ENCODE results near the gene PRRX2. TPM values are rescaled to one million over a fixed set of nuclear protein-coding genes. Genes with fewer than 3 reads are reported as not detected.
A peak's percentile ranks its signal among the peaks of the same experiment; 100 is the strongest.

PRRX2 gene
- total and polyA plus RNA-seq, 9 of the 15 experiments (the other 6 are each of a cell fraction or from before 2014, with no cell fraction given), result 0.21 TPM; not detected in 8

GRCh38 chr9:129685220-129685932 is 19.9 kb downstream of the PRRX2 start:
- no peak overlapping the region for H3K27ac ChIP-seq (ENCODE audit: extremely low read depth, low read depth, low read length)
- H3K79me2 ChIP-seq (ENCODE audit: control insufficient read depth, insufficient read depth, low read length), result no peaks in the 10 kb centered on the region
- ATAC-seq (no peak), FAIRE-seq (no peak), DNase-seq (ENCODE audit: extremely low read depth in 1 of 4, low spot score in 3 of 4) (no peak)
- peaks cover 7% of the 10 kb centered on the region for H3K9me1 ChIP-seq (ENCODE audit: control insufficient read depth, insufficient read depth, low read length)
- H3K36me3 ChIP-seq (ENCODE audit: control insufficient read depth, insufficient read depth, low read length), result no peaks in the 10 kb centered on the region
- WGBS (ENCODE audit: insufficient coverage, low coverage, missing lambda C conversion rate), result 64% methylated on average over 15 of the region's 15 CpGs
- H3K4me2 ChIP-seq (ENCODE audit: insufficient read depth, low read length), result no peak overlapping the region
- intact Hi-C loops (cut with micrococcal nuclease), result loop anchor here (5.0 kb wide), 1 partner anchor 1388 kb away; no protein-coding TSS in a partner anchor
- peaks cover 22 to 49% of the 10 kb centered on the region in 2 experiments; a peak in 4 of 5 replicates for H3K27me3 ChIP-seq (ENCODE audit: control insufficient read depth in 2 of 2, insufficient read depth in 2 of 2, low read length in 2 of 2)
- H4K20me1 ChIP-seq (replicated peaks; ENCODE audit: control insufficient read depth, insufficient read depth, low read length), result 0 out of 2 replicates have a peak, but pooled peaks cover 3% of the 10 kb centered on the region
- no peak overlapping the region for H3K4me3 ChIP-seq
- ChIA-PET POLR2A (interaction anchor here (0.6 to 1.5 kb wide), 3 partner anchors 9 to 343 kb away, joined by 3 to 4 read pairs (median 3); no protein-coding TSS in a partner anchor), CTCF (ENCODE audit: low intra/inter-chr PET ratio) (no interaction called here)
- H3K9ac ChIP-seq (ENCODE audit: insufficient read depth in 1 of 2, low read depth in 2 of 2, low read length in 2 of 2), result peak overlapping the region in 1 of 2 experiments; percentile 79; a peak in 2 of 4 replicates
- H3K4me1 ChIP-seq (replicated peaks in 1 of 2; ENCODE audit: control insufficient read depth in 2 of 2, insufficient read depth in 2 of 2, low read length in 2 of 2), result peaks cover 0 to 30% of the 10 kb centered on the region in 2 experiments; a peak in 3 of 5 replicates
- H3K9me3 ChIP-seq (replicated peaks; ENCODE audit: control insufficient read depth, insufficient read depth, low read depth, low read length), result no peaks in the 10 kb centered on the region
- in situ Hi-C loops (cut with MboI), result no loop called here
- BruUV-seq (replicated peaks), result no TSS peak
- peak overlapping the region; percentile 74 for H2AFZ ChIP-seq (ENCODE audit: low read depth, low read length)
- TF ChIP-seq ZNF184 (CRISPR knock-in tag; IDR thresholded peaks at IDR 0.05), result no peak
- TF ChIP-seq ZNF77 (CRISPR knock-in tag; IDR thresholded peaks at IDR 0.05), result no peak
- no peak for TF ChIP-seq MIER1 (IDR thresholded peaks at IDR 0.05; ENCODE audit: low read depth)
- no peak for TF ChIP-seq XRCC3 (IDR thresholded peaks at IDR 0.05)
- no peak for TF ChIP-seq ZNF41 (CRISPR knock-in tag; conservative IDR thresholded peaks at IDR 0.05)
- no peak for TF ChIP-seq CBX1 (IDR thresholded peaks at IDR 0.05; ENCODE audit: low read depth)
- TF ChIP-seq YY1 (IDR thresholded peaks at IDR 0.05; ENCODE audit: borderline replicate concordance in 1 of 3, control insufficient read depth in 1 of 3, extremely low read depth in 1 of 3, insufficient read depth in 3 of 3, insufficient read length in 1 of 3, insufficient replicate concordance in 2 of 3, low read depth in 1 of 3, low read length in 2 of 3), result no peak
- TF ChIP-seq ZBED1 (IDR thresholded peaks at IDR 0.05), result no peak
- no peak for TF ChIP-seq ZNF277 (CRISPR knock-in tag; IDR thresholded peaks at IDR 0.05; ENCODE audit: borderline replicate concordance)
- TF ChIP-seq KHSRP (IDR thresholded peaks at IDR 0.05), result no peak
- TF ChIP-seq ZNF143 (CRISPR knock-in tag; IDR thresholded peaks at IDR 0.05), result no peak
- TF ChIP-seq SREBF2 (CRISPR knock-in tag; IDR thresholded peaks at IDR 0.05), result no peak
- no peak for TF ChIP-seq RAD51 (IDR thresholded peaks at IDR 0.05; ENCODE audit: borderline replicate concordance, low read depth)
- TF ChIP-seq ZNF239 (CRISPR knock-in tag; IDR thresholded peaks at IDR 0.05), result no peak
- TF ChIP-seq FOXA3 (CRISPR knock-in tag; conservative IDR thresholded peaks at IDR 0.05 in 1 of 2, IDR thresholded peaks at IDR 0.05 in 1 of 2), result peak in 1 of 2 experiments; percentile 50; a peak in 1 of 4 replicates
- no peak for TF ChIP-seq MTF1 (CRISPR knock-in tag; IDR thresholded peaks at IDR 0.05; ENCODE audit: borderline replicate concordance)
- TF ChIP-seq ERF (CRISPR knock-in tag; IDR thresholded peaks at IDR 0.05), result no peak
- TF ChIP-seq ZNF695 (CRISPR knock-in tag; IDR thresholded peaks at IDR 0.05), result no peak
- TF ChIP-seq HNRNPUL1 (IDR thresholded peaks at IDR 0.05; ENCODE audit: low read length), result no peak
- peak; percentile 85 for TF ChIP-seq ZNF121 (CRISPR knock-in tag; conservative IDR thresholded peaks at IDR 0.05)
- no peak for TF ChIP-seq MEF2D (tag; conservative IDR thresholded peaks at IDR 0.05; ENCODE audit: low read depth)
- TF ChIP-seq CBFB (CRISPR knock-in tag; IDR thresholded peaks at IDR 0.05), result no peak

Data from K562 (cell line).